Activated T-cell treated with anti-CD3 and anti-CD28 coated beads for 48 hours (primary cell): Measurements from ENCODE around the gene LCP2.
"Not testable (repeated sequence)": the region's sequence is repeated elsewhere in the genome, so short reads cannot be mapped to it uniquely, and the experiment has no call there.

Experiments
- DNase-seq: peaks from one replicate; pipeline ENCODE4 v3.0.0-alpha.2; 2020; ENCODE audit warnings: low read depth

Gene LCP2

DNA sequence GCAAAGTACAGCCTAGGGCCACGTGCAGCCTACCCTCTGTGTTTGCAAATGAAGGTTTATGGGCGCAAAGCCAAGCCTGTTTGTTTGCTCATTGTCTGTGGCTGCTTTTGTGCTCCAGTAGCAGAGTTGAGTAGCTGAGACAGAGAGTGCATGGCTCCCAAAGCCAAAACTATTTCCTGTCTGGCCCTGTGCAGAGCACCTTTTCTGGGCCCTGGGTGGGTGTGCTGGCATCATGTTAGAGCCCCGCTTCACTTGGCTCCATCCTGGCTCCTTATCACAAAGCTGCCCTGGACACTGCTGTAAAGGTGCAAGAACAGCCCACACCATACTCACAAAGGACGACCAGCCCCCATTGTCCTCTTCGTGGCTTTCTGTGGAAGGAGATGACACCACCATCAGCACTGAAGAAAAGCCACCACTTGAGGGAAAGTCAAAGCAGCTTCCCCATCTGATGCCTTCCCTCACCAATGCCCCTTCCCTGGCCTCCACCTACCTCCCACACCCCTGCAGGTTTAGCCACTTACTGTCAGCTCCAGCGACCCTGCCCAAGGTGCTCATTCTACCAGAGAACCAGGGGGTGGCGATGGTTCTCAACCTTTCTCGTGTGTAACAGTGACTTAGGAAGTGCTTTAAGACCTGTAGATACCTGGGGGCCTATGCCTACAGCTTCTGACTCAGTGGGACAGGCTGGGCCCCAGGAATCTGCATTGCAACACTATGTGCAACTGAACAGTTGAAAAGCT lies 23.4 kb downstream of the LCP2 start:
- DNase-seq: peak; percentile 53

DNA sequence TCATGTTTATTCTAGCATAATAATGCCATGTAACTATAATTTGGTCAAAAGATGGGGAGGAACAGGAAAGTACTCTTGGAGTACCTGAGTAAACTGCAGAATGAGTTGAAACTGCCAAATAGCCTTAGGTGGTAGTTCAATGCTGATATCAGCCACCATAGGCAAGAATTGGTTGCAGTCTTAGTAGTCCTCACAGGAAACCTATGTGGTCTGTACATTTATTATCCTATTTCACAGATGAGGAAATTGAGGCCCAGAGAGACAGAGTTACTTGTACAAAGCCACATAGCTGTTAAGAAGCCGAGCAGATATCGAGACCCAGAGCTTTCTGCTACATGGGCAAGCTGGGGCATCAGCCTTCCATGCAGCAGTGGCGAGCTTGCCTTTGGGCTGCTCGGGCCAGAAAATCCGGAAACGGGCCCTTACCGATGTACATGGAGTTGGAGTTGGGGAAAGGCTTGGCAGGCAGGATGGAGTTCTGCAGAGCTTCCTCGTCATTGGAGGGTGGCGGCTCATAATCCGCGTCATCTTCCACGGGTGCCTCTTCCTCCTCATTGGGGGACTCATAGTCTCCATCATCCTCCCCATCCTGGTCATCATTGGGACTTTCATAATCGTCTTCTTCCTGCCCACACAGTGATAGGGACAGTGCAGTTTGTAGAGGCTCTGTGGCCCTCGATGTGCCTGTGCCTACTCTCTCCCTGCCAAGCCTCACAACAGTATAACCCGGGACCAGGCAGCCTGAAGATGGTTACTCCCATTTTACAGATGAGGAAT lies 27.1 kb downstream of the LCP2 start:
- no peak for DNase-seq

DNA sequence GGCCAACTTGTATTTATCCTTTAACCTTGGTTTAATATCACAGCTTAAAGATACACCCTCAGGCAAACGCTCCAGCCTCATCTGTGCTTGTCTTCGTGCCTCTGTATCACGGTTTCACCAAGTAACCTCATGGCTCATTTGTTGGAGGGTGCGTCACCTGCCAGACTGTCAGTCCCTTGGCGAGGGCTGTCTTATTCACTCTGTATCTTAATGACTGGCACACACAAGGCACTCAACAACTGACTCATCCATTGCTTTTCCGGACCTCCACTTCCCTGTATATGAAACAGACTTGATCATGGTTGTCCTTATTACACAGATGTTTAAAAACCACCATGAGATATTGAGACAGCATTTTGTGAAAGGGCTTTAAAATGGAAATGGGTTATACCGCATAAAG lies 28.0 kb downstream of the LCP2 start:
- DNase-seq: peak; percentile 53

DNA sequence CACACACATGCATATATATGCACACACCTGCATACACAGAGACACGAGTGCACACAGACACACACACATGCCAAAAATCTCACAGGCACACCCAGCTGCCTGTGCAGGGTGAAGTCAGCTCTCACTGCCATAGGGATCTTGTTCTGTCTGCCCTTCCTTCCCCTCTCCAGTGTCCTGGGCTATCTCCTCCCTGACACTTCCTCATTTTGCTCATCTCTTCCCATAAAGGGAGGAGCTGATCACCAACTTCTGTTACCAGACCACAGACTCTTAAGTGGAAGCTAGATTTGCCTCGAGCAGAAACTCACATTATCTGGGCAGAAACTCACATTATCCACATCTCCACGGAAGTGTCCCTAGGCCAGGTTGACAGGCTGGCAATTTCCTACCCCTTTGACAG lies 28.7 kb downstream of the LCP2 start:
- no peak for DNase-seq

DNA sequence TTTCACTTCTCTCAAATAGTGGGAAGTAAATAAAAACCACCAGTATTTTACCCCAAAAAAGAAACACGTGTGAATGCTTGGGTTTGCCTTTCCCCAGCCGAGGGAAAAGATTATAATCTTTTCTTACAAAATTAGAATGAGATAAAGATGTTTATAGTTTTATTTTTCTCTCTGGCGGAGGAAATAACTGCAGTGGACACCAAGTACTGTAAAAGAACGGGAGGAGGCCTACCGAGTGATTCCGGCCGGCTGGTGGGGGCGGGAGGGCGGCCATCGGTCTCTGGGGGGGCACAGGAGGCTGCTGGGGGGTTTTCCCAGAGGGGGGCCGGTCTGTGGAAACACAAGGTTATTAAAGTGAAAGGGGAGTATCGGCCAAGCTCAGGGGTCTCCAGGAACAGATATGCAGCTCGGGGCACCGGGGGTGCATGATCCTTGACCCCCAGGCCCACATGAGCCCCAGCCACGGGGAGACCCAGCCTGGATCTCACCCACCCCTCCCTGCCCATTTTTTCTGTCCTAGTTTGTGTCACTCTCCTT lies 29.4 kb downstream of the LCP2 start:
- no peak for DNase-seq

DNA sequence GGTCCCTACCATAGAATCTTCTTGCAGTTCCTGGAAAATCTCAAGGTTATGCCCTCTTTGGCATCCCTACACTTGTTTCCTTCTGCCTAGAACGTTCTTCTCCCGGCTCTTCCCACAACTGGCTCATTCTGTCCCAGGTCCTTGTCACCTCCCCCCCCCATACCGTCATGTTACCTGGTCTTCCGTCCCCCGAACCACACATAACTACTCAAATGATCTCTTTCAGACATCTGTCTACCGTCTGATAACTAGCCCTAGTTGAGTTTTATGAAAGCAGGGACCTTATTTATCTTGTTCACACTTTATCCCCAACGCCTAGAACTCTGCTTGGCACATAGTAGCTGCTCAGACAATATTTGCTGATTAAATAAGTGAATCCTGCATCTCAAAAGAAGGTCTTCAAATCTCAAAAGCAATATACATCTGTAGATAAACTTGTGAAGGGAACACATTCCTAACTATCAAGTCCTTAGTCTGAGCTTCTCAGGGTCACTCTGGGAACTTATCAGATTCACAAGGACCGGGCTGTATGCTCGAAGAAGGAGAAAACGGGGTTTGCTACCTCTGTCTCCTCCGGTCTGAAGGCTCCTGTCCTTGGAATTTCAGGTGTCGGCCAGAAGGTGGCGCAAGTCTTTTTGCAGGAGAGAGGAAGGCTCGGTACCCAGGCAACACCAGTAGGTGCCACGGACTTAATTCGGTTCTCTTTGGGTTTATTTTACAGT lies 30.0 kb downstream of the LCP2 start:
- DNase-seq: peak; percentile 73

DNA sequence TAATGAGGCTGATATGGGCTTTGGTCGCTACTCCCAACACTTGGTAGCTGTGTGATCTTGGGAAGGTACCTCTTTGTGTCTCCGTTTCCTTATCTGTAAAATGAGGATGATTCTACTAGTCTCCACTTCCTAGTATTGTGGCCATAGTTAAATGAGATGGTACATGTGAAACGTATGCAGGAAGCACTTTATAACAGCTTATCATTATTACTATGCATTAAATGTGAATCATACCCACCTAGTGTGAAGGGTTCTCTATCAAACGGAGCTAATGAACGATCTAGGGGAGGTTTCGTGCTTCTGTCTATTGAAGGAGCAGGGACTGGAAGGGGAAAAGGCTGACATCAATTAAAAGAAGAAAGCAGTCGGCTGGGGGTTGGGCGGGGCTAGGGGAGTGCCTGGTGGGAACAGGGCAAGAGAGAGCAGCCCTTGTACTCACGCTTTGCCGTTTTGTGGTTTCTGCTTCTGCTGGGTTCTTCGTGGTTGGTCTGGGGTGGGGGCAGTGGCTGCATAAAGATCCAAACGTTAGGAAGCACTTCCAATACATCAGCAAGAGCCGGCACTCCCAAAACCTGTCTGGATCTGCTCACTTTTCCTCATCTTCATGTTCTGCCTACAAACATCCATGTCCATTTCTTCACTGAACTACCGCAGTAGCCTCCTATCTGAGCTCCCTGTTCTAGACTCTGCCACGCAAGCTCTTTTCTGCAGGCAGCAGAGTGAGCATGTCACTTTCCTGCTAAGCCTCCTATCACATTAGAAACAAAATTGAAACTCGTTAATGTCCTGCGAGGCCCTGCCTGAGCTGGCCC lies 30.8 kb downstream of the LCP2 start:
- DNase-seq: no peak

DNA sequence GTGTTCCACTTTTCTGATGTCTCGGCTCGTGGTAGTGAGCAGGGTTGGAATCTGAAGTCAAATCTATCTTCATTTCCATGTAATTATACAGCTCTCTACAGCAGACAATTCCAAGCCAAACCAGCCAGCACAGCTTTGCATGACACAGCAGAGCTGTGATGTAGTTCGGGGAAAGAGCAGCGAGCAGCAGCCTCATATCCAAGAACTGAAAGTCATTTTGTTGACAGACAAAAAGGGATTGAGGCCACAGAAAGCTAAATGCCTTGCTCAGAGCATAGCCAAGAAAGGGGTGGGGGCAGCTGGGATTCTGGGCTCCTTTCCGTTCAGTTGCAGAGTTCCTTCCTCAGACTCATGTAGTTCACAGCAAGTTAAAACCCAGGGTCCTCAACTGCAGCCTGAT lies 32.1 kb downstream of the LCP2 start:
- DNase-seq: no peak

DNA sequence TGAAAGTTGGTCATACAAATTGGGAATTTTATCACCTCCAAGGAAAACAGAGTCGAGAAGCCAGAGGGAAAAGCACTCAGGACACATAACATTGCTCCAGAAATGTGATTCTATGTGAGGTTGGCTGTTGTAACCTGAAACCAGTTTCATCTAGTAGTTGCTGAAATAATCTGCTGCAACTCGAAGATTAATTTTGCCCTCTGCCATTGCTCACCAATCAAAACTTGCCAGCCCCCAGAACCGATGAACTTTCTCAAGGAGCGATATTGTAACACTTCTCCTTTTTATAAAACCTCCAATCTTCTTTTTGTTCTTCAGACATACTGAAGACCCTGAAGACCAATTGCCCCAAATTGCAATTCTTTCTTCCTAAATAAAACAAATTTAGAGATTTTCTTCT lies 33.7 kb downstream of the LCP2 start:
- DNase-seq: no peak

DNA sequence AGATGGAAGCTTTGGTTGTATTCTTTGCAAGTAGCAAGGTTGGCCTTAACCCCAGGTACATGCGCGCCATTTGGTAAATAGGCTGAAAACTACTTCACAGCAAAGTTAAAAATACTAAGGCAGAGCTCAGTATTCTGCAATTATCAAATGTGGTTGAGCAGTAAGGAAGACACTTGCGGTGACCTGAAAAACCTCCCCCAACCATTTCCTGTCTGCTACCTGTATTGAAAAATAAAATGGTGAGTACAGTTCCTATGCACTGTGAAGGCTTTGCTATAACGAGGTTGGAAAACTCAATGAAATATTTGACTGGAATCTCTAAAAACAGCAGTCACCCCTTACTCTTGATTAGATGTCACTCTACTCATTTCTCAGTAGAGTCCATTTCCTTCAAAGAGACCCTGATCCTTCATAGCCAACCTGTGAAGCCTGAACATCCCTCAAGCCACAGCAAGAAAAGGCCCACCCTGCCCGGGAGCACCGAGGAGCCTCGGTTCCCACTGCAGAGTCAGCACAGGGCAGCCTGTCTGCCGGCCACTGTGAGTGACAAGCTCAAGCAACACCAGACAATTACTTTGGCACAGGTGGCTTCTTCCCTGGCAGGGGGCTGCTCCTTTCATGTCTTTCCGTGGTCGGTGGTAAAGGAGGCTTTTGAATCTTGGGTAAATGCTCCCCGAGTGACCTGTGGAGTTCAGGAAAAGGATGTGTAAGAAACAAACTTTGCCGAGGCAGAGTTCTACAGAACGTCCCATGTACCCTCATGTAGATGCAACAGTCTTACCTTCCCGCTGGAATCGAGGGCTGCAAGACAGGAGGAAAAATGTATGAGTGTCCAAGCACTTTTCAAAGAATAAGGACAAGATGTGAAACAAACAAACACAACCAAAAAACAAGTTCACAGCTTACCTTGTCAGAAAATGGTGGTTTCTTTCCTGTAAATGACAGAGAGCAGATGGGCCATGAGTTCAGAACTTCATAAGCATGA lies 35.2 kb downstream of the LCP2 start:
- no peak for DNase-seq

DNA sequence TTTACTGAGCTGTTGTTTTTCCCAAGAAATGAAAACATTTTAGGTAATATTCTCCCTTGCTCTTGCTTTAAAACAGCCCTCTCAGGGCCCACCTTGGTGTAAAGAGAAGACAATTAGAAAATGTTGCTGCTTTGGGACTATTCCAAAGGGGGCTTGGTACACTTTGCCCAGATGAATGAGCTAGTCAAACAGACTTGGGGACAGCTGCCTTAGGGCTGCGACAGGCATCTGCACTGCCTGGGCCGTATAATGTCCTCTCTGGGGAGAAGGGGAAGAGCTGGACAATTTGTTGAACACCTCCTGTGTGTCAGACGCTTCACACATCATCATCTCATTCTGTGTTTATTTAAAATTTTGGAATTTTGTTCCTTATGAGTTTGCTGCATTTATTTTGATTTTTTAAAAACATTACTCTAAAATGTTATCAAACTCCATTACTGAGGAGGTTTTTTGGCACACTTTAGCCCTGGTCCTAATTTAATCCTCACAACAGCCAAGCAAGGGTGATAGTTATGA lies 36.0 kb downstream of the LCP2 start:
- DNase-seq: no peak

DNA sequence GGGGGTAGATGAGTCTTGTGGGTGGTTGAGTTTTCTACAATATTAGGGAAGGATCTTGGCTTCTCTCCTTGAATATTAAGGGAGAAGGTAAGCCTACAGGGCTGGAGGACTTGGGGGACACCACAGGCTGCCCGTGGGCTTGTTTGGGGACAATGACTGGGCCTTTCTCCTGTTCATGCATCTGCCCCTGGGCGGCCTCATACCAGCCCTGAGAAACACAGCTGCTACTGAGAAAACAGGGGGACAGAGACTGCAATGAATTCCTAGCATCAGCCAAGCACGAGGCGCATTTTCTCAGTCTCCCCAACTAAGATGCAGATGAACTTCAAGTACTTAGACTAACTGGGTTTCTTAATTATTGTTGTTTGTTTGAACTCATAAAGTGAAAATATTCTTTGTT lies 40.2 kb downstream of the LCP2 start:
- DNase-seq: no peak

DNA sequence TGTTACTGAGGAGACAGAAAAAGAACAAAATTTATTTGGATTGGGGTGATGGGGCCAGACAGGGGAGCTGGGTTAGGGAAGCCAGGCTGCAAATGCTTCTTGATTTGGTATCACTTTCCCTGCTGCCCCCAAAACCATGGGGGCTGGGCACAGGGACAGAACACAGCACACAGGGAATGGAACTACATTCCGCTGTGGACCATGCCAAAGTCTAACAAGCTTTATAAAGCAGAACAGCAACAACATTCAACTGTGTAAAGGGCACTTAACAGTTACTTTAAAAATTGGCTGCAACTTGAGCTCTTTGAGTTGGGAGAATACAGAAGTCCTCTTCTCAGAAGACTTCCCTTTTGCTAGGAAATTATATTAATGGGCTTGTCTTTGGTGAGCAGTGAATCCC lies 41.0 kb downstream of the LCP2 start:
- DNase-seq: no peak

DNA sequence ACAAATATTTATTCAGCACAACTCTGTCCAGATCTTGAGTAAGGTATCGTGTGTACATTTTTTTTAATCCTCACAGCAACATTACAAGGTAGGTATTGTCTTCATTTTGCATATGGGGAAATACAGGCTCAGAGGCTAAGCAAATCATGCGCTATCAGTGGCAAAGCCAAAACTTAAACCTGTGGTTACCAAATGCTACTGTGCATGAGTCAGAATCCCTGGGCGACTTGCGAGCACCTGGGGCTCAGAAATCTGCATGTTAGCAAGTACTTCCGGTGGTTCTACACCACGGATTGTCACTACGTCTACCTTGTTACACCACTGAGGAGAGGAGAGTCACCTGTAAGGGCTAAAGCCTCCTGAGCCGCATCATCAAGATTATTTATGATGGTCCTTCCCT lies 43.5 kb downstream of the LCP2 start:
- DNase-seq: no peak

DNA sequence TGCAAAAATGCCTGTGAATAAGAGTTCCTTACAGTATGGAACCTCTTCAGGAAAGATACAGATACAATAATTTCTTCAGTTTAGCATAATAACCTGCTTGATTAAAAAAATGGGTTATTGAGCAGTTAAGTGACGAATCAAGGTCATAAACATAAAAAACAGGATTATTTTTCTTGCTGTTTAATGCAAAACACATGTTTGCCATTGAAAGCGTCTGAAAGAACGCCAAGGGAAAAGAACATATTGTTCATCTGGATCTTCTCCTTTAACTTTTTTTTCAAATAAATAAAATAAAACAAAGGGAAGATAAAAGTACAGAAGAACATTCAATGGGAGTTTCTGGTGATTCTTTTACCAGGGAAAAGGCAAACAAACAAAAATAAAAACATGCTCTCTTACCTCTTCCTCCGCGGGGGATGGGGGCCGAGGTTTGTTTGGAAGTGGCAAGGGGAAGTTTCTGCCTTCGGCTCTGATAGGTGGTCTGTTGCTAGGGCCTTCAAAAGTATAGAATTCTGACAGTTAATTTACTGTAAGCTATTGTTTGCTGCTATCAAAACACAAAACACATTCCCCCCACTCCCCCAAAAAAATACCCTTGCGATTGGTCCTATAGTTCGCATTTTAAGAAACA lies 44.7 kb downstream of the LCP2 start:
- DNase-seq: no peak

DNA sequence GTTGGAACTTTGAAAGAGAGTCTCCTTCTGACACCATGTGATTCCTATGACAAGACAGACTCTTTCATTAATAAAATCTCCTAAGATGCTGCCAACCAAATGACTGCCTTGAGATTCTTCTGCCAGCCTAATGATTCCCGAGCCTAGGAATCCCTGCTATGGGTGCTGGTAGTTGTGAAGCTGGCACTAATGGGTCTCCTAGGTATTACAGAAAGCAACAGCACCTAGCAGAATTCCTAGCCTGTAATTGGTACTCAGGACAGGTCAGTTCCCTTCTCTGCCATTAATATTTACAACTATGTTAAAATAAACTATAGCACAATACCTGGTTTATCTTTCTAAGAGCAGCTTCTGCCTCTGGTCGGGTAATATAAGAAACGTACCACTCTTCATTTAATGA lies 45.5 kb downstream of the LCP2 start:
- no peak for DNase-seq

DNA sequence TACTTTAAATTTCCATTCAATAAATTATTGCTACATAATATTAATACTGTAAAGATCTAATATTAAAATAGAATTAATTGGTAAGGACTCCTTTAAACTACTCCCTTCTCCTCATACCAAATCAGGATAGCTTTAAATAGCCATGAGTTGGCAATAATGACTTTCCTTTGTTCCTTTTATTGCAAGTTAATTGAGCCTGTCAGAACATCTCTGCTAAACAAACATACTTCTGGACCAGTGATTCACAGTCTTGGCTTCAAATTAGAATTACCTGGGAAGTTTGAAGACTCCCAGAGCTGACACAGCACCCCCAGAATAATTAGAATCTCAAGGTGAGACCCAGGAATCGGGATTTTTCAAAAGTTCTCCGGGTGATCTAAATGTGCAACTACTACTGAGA lies 46.1 kb downstream of the LCP2 start:
- DNase-seq: no peak

DNA sequence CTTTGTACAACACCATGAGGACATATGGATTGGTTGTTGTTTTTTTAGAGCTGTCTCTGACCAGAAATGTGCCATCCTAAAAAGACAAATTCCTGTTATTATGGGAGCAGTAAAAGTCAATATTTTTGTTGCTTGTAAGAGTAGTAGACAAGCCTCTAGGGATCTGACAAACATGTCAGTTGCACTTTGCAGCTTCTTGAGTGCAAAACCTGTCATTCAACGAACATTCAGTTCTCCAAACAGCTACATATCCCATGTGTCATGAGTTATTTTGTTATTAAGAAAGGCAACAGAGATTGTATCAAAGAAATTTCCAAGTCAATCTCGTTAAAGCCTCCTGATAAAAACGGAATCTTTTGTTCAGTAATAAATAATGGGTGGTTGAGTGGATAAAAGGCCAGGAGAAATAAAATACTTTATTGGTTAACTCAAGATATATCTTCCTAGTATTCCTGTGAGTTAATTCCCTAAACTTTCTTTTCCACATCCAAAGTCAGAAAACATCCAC lies 46.7 kb downstream of the LCP2 start:
- no peak for DNase-seq

DNA sequence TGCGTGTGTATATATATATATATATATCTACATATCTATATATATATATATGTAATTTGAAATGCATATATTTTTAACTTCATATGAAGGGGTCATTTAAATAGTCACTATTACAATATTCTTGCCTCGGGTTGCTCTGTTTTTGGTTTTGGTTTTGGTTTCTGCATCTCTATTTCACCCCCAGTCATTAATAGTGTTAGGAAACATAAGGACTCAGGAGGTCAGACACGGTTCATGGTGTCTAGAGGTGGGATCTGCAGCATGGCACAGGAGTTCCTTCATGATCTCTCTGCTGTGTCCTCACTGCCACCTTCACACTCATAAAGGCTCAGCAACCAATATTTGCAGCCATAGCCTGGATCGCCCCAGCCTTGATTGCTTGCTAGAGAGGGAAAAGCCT lies 48.2 kb downstream of the LCP2 start:
- no peak for DNase-seq

DNA sequence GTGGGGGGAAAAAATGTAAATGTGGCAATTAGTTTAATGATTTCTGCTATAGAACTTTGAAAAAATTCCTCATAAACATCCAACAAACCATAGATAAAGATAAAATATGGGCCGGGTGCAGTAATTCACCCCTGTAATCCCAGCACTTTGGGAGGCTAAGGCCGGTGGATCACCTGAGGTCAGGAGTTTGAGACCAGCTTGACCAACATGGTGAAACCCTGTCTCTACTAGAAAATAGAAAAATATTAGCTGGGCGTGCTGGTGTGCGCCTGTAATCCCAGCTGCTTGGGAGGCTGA lies 48.7 kb downstream of the LCP2 start:
- DNase-seq: not testable (repeated sequence)
